Heart right ventricle (tissue), 16 donors: Measurements from ENCODE around the gene TMEM51. TPM values are rescaled to one million over a fixed set of nuclear protein-coding genes. Genes with fewer than 3 reads are reported as not detected.
A peak's percentile ranks its signal among the peaks of the same experiment; 100 is the strongest.

ENCODE experiments used
- ATAC-seq, 8 donors: fragments of 200-7000 bp; cut with Tn5 transposase; one replicate each; pipeline ENCODE4 v1.9.1; 2020; ENCODE audit warnings: mild to moderate bottlenecking in 8 of 8, moderate library complexity in 8 of 8, moderate number of reproducible peaks in 1 of 8
- DNase-seq, 2 donors: peaks; one replicate each; pipeline ENCODE4 v3.0.0-alpha.2; 2020
- H3K27ac ChIP-seq, 10 donors: fragments of 200-600 bp; sonication (generic) in 2 of 10; one replicate each; pipeline versions ENCODE4 v1.5.0 to v1.8.0; 2020 to 2022; ENCODE audit warnings: mild to moderate bottlenecking in 3 of 10
- H3K27me3 ChIP-seq, 7 donors: fragments of 200-600 bp; one replicate each; pipeline ENCODE4 v1.8.0; 2021 to 2022; ENCODE audit warnings: mild to moderate bottlenecking in 2 of 7
- H3K36me3 ChIP-seq, 9 donors: fragments of 200-600 bp; sonication (generic) in 1 of 9; one replicate each; pipeline versions ENCODE4 v1.5.0 to v1.8.0; 2020 to 2022; ENCODE audit warnings: mild to moderate bottlenecking in 2 of 9
- H3K4me1 ChIP-seq, 9 donors: fragments of 200-600 bp; sonication (generic) in 1 of 9; one replicate each; pipeline versions ENCODE4 v1.5.0 to v1.8.0; 2020 to 2022; ENCODE audit warnings: mild to moderate bottlenecking in 4 of 9
- H3K4me3 ChIP-seq, 10 donors: fragments of 200-600 bp; sonication (generic) in 2 of 10; one replicate each; pipeline versions ENCODE4 v1.5.0 to v1.8.0; 2020 to 2022; ENCODE audit warnings: mild to moderate bottlenecking in 7 of 10, moderate library complexity in 2 of 10
- H3K9me3 ChIP-seq, 11 donors: fragments of 200-600 bp in 10 of 11; sonication (generic) in 2 of 11; one replicate each; pipeline versions ENCODE4 v1.5.0 to v1.8.0; 2013 to 2022; ENCODE audit warnings: mild to moderate bottlenecking in 2 of 11, control low read depth in 1 of 11, moderate library complexity in 1 of 11
- CTCF ChIP-seq, 9 donors: fragments of 200-600 bp; sonication (generic) in 2 of 9; IDR thresholded peaks; one replicate each; pipeline versions ENCODE4 v1.5.0 to v1.8.0; 2021 to 2022; ENCODE audit warnings: antibody characterized with exemption in 9 of 9, mild to moderate bottlenecking in 5 of 9, moderate library complexity in 1 of 9
- WGBS, 2 donors: extraction: QIAGEN DNeasy Blood & Tissue Kit; methylation state at CpG; one replicate each; pipeline ENCODE4 v1.1.7; 2013; ENCODE audit warnings: inconsistent platforms in 1 of 2; 5-methylcytosine and 5-hydroxymethylcytosine counted together
- intact Hi-C, 10 donors: fragments of 100-400 bp; cut with DNase I; formaldehyde crosslinking; loops; one replicate each; pipeline versions ENCODE4 v1.11.1 to v1.14.2; 2022
- polyA plus RNA-seq, 2 donors: library from polyadenylated mRNA; stranded (reverse); fragments of 200-250 nt; gene quantifications; one replicate each; pipeline ENCODE4 v1.2.3, GENCODE V29; 2013
- total RNA-seq, 10 donors: library from RNA; stranded (reverse); fragmentation: NEBNext Ultra II Directional in 3 of 10; extraction: Animal tissue kit (Norgen Biotek cat#: 25700) in 3 of 10; gene quantifications; one replicate each; pipeline versions ENCODE4 v1.2.1 to v1.2.4, GENCODE V29; 2021 to 2023
- donor health status: Arrhythmogenic right ventricular cardiomyopathy.
- donor health status: ischemic (EF 13 %, LVEDD 7.1; RV severe dilation, severe dysfunction).
- donor health status: healthy with polysubstance abuse.
- donor health status: DM: no; HTN: yes; CAD: no.
- donor health status: DM: no; HTN: no; CAD: no.
- donor health status: ischemic (EF 25% LVEDD 6.9; RV normal size, moderate dysfunction).
- donor health status: ischemic (EF 25% LVEDD 5.7; RV mildly dilated, moderate dysfunction).
- donor health status: healthy.
- donor health status: DM: yes; HTN: yes; CAD: no.
- donor health status: Ischemic cardiomyopathy.
- donor health status: ischemic (EF 35%, LVEDD 5.7; RV mildly dilated, moderate dysfunction).
- donor health status: nonischemic (EF 11% LVEDD 7.7; RV severe dilation, severe dysfunction).
- donor health status: DM: yes; HTN: yes; CAD: no.
- donor health status: PGD.
- donor health status: ischemic (EF 29% LVEDD 5.4; RV normal size, mild dysfunction).
- donor health status: nonischemic (EF 23%, LVEDD 6.1; RV moderate dilation, normal function).

TMEM51 gene
- total and polyA plus RNA-seq, 12 donors: 2.0 to 9.5 (median 3.2) TPM

- no peaks in the 10 kb centered on the region for H3K36me3 ChIP-seq
- no peak for TF ChIP-seq CTCF (IDR thresholded peaks at IDR 0.05)
- H3K4me1 ChIP-seq: peaks cover 2 to 53% (median 18%) of the 10 kb centered on the region in 9 donors
- no peak for DNase-seq
- intact Hi-C loops: loop anchor here in 2 of 10 donors (10.0 kb wide), 2 partner anchors 57 to 147 kb away; no protein-coding TSS in a partner anchor
- H3K27ac ChIP-seq: peak overlapping the region in 1 of 10 donors; percentile 57
- H3K9me3 ChIP-seq: no peaks in the 10 kb centered on the region
- WGBS, 2 donors: 83 to 84% methylated on average over 17 of the region's 17 CpGs
- H3K27me3 ChIP-seq: peaks cover 0 to 24% (median 0%) of the 10 kb centered on the region in 7 donors
- no peak overlapping the region for H3K4me3 ChIP-seq
- ATAC-seq: no peak
These were observed 4.2 kb downstream of the TMEM51 start for GRCh38 chr1:15157524-15158399.

- ATAC-seq (no peak), DNase-seq (no peak)
- Histone ChIP-seq H3K27ac (peak overlapping the region in 6 of 10 donors; percentile 6 to 66 (median 36)), H3K4me1 (peaks cover 2 to 49% (median 16%) of the 10 kb centered on the region in 9 donors), H3K36me3 (no peaks in the 10 kb centered on the region), H3K27me3 (peaks cover 0 to 16% (median 0%) of the 10 kb centered on the region in 7 donors), H3K4me3 (peak overlapping the region in 3 of 10 donors; percentile 6 to 26 (median 12)), H3K9me3 (no peaks in the 10 kb centered on the region)
- intact Hi-C loops: loop anchor here in 2 of 10 donors (10.0 kb wide), 2 partner anchors 56 to 146 kb away; no protein-coding TSS in a partner anchor
- TF ChIP-seq CTCF (IDR thresholded peaks at IDR 0.05): no peak
- WGBS, 2 donors: 60 to 73% methylated on average over 13 of the region's 13 CpGs
These were observed 5.1 kb downstream of the TMEM51 start for GRCh38 chr1:15158506-15159165.

GRCh38 chr1:15159166-15159555 lies 5.6 kb downstream of the TMEM51 start:
- no peak for TF ChIP-seq CTCF (IDR thresholded peaks at IDR 0.05)
- 56 to 66% methylated on average over 7 of the region's 7 CpGs for WGBS, 2 donors
- H3K9me3 ChIP-seq: no peaks in the 10 kb centered on the region
- intact Hi-C loops: loop anchor here in 2 of 10 donors (10.0 kb wide), 2 partner anchors 56 to 146 kb away; no protein-coding TSS in a partner anchor
- no peak for ATAC-seq
- H3K4me1 ChIP-seq: peaks cover 2 to 46% (median 16%) of the 10 kb centered on the region in 9 donors
- peaks cover 0 to 10% (median 0%) of the 10 kb centered on the region in 7 donors for H3K27me3 ChIP-seq
- no peaks in the 10 kb centered on the region for H3K36me3 ChIP-seq
- DNase-seq: no peak
- peak overlapping the region in 5 of 10 donors; percentile 6 to 66 (median 39) for H3K27ac ChIP-seq
- H3K4me3 ChIP-seq: peak overlapping the region in 3 of 10 donors; percentile 6 to 26 (median 12)

GRCh38 chr1:15160626-15161025 lies 7.1 kb downstream of the TMEM51 start:
- Histone ChIP-seq H3K27ac (no peak overlapping the region), H3K4me3 (no peak overlapping the region), H3K4me1 (peaks cover 0 to 32% (median 10%) of the 10 kb centered on the region in 9 donors), H3K36me3 (no peaks in the 10 kb centered on the region), H3K27me3 (no peaks in the 10 kb centered on the region), H3K9me3 (no peaks in the 10 kb centered on the region)
- intact Hi-C loops: no loop called here
- TF ChIP-seq CTCF (IDR thresholded peaks at IDR 0.05): no peak
- ATAC-seq (no peak), DNase-seq (no peak)
- 70 to 73% methylated on average over 8 of the region's 8 CpGs for WGBS, 2 donors
